Islet of Langerhans (tissue), 1 donor: ENCODE results near the gene SLC25A44.

ENCODE experiments used
- FAIRE-seq: peaks from one replicate; lab custom pipeline; 2011; peaks lifted over from hg19 to GRCh38; lab: Jason Lieb, UNC

The SLC25A44 gene

DNA sequence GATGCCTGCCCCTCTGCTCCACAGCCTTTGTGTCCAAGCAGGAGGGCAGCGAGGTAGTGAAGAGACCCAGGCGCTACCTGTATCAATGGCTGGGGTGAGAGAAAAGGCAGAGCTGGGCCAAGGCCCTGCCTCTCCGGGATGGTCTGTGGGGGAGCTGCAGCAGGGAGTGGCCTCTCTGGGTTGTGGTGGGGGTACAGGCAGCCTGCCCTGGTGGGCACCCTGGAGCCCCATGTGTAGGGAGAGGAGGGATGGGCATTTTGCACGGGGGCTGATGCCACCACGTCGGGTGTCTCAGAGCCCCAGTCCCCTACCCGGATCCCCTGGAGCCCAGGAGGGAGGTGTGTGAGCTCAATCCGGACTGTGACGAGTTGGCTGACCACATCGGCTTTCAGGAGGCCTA is 48.8 kb downstream of the SLC25A44 start:
- FAIRE-seq = no peak

DNA sequence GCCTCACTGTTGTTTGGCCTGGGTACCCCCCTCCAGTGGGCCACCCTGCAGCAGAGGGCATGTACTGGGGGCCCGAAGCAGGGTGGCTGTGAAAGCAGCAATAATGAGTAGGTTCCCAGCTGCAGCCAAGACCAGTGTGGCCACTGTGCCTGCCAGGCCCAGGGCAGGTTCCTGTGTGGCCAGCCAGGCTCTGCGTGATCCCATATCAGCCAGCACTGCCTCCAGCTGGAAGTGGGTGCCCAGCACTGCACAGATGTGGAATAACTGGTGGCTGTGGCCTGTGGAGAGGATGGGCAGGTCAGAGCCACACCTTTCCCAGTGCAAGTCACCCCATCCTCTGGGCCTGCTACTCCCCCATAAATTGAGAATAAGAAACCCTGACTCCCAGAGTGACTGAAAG is 50.2 kb downstream of the SLC25A44 start:
- FAIRE-seq = no peak

- FAIRE-seq = no peak
These were observed 50.8 kb downstream of the SLC25A44 start for GRCh38 chr1:156244712-156245111.

GRCh38 chr1:156245451-156246232 is 51.7 kb downstream of the SLC25A44 start:
- FAIRE-seq = no peak

DNA sequence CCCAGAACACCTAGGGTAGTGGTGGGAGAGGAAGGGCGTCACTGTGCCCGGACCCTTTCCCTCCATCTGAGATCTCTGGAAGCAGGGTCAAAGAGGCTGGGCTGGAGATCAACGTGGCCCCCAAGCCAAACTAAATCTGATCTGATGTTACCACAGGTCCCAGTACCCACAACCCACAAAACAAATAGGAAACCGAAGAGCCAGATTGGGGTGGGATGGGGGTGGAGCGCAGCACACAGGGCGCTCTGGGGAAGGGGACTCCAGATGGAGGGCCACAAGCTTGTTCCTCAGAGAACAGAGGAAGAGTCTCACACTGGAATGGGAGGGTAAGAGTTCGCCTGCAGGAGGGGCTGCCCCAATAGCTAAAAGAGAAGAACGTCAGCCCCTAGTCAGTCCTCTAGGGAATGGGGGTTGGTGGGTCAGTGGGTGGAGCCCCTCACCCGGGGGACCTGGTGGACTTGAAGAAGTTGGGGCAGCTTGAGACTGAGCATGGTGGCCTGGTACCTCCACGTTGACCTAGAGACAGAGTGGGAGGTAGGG is 52.4 kb downstream of the SLC25A44 start:
- FAIRE-seq = no peak

GRCh38 chr1:156246781-156247459 is 53.0 kb downstream of the SLC25A44 start:
- FAIRE-seq = no peak

DNA sequence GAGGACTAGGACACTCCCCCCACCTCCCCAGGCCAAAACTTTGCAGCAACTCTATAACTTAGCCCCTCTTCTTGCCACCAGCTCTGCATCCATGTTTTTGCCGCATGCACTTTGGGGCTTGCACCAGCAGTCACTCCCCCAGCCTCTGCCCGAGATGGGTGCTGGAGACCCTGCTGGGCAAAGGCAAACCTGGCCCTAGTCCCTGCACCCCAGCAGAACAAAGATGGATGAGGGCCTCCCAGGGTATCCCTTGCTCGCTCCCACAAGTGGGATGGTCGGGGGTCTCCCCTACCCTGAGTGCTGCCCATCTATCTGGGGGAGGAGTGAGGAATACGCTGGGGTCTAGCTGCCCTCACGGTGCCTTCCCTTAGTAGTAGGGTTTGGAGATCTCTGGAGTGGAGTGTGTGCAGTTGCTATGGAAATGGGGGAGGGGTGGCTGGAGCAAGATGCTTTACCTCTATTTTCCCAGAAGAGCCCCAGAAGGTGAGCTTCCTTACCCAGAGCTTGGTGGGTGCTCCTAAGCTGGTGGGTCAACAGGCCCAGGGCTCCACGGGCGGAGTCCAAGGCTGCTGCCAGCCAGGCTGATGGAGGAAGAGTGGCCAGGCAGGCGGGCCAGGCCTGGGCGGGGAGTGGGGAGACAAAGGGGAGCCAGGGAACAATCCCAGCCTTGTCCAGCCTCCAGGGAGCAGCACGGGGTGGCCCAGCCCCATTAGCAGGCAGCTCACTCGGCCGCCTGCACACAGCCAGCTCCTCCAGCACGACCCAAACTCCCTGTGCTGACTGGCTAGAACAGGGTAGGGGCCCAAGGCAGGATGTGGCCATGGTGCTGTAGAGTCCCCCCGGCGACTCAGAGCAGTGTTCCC is 53.8 kb downstream of the SLC25A44 start, which contains the start of gene PAQR6:
TSS of gene PAQR6 (minus strand) at position 597 of the 863 bp plus-strand sequence. CDS start 1,325 bp downstream, outside the sequence.
- no peak for FAIRE-seq

DNA sequence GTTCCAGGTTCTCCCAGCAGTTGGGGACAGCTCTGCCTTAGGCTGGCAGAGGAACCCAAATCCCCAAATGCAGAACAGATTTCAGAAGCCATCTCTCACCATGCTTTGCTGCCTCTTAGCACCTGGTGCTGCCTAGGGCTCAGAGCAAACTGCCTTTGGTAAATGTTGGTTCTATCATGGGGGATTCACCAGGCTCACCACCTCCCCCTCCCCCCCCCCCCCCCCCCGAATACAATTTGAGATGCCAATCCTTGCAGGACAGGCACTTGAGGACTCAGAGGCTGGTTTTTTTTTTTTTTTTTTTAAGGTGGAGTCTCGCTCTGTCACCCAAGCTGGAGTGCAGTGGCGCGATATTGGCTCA is 54.4 kb downstream of the SLC25A44 start:
- FAIRE-seq = no peak

- no peak for FAIRE-seq
These were observed 55.7 kb downstream of the SLC25A44 start for GRCh38 chr1:156249593-156249992.

- no peak for FAIRE-seq
These were observed 57.6 kb downstream of the SLC25A44 start for GRCh38 chr1:156251527-156251926.

GRCh38 chr1:156253634-156254033 is 59.7 kb downstream of the SLC25A44 start:
- no peak for FAIRE-seq

GRCh38 chr1:156257711-156258110 is 63.8 kb downstream of the SLC25A44 start:
- FAIRE-seq = no peak

DNA sequence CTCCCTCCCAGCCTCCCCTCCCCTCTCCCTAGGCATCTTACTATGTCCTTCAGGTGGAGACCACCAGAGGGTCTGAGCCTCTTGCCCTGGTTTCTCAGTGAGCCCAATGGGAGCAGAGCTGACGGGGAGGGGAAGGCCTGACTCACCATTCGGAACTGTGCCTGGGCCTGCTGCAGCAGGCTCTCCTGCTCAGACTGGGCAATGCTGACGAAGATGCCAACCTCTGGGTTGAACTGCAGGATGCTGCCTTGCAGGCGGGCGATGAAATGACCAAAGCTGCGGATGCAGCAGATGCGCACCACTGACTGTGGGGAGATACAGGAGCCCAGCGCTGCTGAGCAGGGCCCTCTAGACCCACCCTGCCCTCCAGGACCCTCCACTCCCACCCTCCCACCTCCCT is 65.0 kb downstream of the SLC25A44 start:
- FAIRE-seq = no peak

- FAIRE-seq = no peak
These were observed 65.9 kb downstream of the SLC25A44 start for GRCh38 chr1:156259805-156260204.

DNA sequence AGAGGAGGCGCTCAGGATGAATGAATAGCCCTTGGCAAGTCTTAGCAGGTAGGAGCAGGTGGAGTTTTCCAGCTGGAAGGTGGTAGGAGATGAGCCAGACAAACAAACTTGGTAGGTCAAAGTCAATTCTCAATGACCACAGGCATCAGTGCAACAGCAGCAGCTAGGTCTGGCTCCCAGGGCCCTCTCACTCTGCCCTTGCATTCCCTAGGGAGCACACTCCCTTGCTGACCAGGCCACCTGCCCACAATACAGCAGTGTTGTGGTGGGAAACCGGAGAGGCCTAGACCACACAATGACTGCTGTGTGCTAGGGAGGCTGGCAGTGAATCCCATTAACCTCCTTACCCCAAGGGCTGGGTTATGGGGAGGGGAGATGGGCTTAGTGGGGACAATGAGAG is 67.0 kb downstream of the SLC25A44 start:
- no peak for FAIRE-seq
